Ectodermal cell (in vitro differentiated cells): ENCODE data around the gene TMPRSS6.

ENCODE experiments used
- H3K27ac ChIP-seq: 2 replicates; pipeline ENCODE4 v1.7.0; 2013; ENCODE audit warnings: mild to moderate bottlenecking, low read depth, low read length; ENCODE audit not compliant: insufficient read depth, poor library complexity, severe bottlenecking
- H3K27me3 ChIP-seq: 2 replicates; pipeline ENCODE4 v1.7.0; 2013; ENCODE audit warnings: mild to moderate bottlenecking, low read length; ENCODE audit not compliant: insufficient read depth, control insufficient read depth, poor library complexity, severe bottlenecking
- H3K36me3 ChIP-seq: one replicate; pipeline ENCODE4 v1.7.0; 2013; ENCODE audit warnings: low read length; ENCODE audit not compliant: control insufficient read depth, insufficient read depth
- H3K4me1 ChIP-seq: one replicate; pipeline ENCODE4 v1.7.0; 2013; ENCODE audit warnings: low read length; ENCODE audit not compliant: control insufficient read depth, insufficient read depth
- H3K4me3 ChIP-seq: 2 replicates; pipeline ENCODE4 v1.7.0; 2013; ENCODE audit warnings: low read depth, low read length, control low read depth; ENCODE audit not compliant: insufficient read depth
- H3K9me3 ChIP-seq: 2 replicates; pipeline ENCODE4 v1.7.0; 2013; ENCODE audit warnings: mild to moderate bottlenecking, low read length, moderate library complexity; ENCODE audit not compliant: control insufficient read depth
- WGBS, 2 experiments: methylation state at CpG; one replicate each; pipeline ENCODE4 v1.1.7; 2013; ENCODE audit warnings: missing lambda C conversion rate in 2 of 2; 5-methylcytosine and 5-hydroxymethylcytosine counted together

Gene TMPRSS6

DNA sequence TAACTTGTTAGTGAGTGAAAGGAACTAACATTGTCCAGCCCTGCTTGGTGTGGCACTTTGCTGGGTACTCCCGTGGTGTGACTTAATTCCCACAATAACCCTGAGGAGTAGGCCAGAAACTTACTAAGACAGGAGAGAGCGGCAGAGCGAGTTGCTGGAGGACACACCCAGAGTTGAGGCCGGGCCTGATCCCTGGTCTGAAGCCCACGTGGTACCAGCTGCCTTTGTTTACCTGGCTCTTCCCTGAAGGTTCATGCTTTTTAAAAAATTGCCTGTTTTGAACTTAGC, 89.4 kb downstream of the TMPRSS6 start:
- peak overlapping the region; percentile 73 for H3K4me3 ChIP-seq
- H3K27me3 ChIP-seq: no peaks in the 10 kb centered on the region
- H3K9me3 ChIP-seq: no peaks in the 10 kb centered on the region
- 2 to 5% methylated on average over 5 of the region's 5 CpGs for WGBS, 2 experiments
- peaks cover 3% of the 10 kb centered on the region for H3K36me3 ChIP-seq
- H3K4me1 ChIP-seq: no peaks in the 10 kb centered on the region
- no peak overlapping the region for H3K27ac ChIP-seq

DNA sequence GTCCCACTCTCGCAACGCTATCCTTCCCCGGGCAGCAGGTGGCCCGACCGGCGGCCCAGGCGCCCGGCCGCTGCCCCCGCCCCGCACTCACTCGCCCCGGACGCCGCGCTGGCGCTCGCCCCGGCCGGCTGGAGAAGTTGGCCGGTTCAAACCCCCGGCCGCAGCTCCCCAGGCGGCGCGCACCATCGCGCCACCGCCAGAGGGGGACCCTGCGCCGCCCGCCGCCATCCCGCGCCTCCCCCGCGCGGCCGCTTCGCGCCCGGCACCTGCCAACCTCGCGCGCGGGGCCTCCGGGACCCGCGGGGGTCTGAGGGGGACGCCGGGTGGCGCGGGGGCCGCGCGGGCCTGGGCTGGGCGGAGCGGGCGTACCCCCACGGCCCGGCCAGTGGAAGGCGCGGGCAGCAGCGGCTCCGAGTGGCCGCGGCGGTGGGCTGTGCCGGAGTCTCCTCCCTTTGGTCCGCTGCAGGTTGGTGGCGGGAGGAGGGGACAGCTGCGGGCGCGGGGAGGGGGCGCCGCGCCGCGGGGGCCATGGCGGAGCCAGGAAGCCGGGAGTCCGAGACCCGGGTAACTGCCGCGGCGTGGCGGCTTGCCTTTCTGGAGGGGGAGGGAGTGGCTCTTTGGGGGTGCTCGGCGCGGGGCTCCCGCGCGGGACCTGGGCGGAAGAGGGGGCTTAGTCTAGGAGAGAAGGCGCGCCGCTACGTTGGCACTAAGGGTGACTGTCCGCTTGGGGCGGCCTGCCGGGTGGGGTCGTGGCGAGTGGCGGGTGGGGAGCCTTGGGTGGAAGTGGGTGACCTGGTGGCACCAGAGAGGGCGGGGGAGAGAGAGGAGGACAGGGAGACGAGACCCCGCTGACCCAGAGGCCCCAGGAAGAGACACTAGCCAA, 90.0 kb downstream of the TMPRSS6 start, which contains the start of the genes MPST and TST:
Gene MPST, plus strand, starts transcription at position 434 of the 883 bp plus-strand sequence. Its CDS starts 95 bp downstream, at position 529.
Gene TST, minus strand, starts transcription at position 139 of the 883 bp plus-strand sequence. CDS start 715 bp downstream, outside the sequence.
- Histone ChIP-seq H3K27me3 (no peaks in the 10 kb centered on the region), H3K9me3 (no peaks in the 10 kb centered on the region), H3K4me3 (peak within 1 kb of the TSS; percentile 73), H3K27ac (peak within 1 kb of the TSS; percentile 52), H3K36me3 (peaks cover 3% of the 10 kb centered on the region), H3K4me1 (no peaks in the 10 kb centered on the region)
- WGBS, 2 experiments: 0 to 1% methylated on average over 107 of the region's 107 CpGs

DNA sequence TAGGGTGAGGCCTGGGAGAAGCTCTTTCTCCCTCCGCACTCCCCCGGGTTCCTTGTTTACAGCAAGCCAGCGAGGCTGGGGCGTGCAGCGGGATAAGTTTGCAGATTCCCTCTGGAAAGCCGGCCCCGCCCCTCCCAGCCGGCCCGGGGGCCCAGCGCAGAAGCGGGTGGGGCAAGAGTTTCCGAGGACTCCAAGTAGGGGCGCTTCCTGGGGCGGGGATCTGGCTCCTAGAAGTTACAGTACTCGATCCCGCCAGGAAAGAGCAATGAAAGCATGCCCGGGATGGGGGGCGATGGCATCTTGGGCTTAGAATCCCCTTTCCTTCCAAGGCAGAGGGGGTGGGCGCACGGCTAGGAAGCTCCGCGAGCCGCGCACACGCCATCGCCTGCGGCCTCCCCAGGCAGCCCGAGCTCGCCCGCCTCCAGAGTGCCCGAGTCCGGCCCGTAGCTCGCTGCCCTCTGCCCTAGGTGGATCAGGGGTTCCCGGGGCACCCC, 90.7 kb downstream of the TMPRSS6 start:
- peak overlapping the region; percentile 73 for H3K4me3 ChIP-seq
- H3K4me1 ChIP-seq: no peaks in the 10 kb centered on the region
- no peaks in the 10 kb centered on the region for H3K9me3 ChIP-seq
- 1% methylated on average over 35 of the region's 35 CpGs for WGBS, 2 experiments
- H3K27me3 ChIP-seq: no peaks in the 10 kb centered on the region
- H3K27ac ChIP-seq: peak overlapping the region; percentile 52
- peaks cover 3% of the 10 kb centered on the region for H3K36me3 ChIP-seq

DNA sequence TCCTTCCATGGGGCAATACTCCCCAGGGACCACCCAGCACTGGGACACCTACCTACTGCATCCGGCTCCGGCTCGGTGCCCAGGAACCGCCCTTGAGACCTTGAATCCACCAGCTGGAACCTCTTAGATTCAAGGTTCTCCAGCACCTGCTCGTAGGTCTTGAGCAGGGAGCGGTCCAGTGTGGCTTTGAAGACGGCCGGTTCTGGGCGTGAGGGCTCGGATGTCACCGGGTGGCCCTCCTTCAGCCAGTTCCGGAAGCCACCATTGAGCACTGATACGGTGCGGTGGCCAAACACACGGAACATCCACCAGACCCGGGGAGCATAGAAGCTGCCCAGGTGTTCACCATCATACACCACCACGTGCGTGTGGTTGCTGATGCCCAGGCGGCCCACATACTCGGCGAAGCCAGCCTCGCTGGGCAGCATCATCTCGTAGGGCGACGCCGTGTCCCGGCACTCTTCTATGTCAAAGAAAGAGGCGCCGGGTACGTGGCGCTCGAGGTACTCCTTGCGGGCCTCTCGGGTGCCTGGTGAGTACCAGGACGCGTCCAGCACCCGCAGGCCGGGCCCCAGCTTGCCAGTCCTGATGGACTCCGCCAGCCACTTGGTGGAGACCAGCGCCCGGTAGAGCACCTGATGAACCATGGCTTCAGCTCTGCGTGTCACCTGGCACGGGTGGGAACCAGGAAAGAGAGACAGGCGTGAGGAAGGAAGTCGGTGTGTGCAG, 91.3 kb downstream of the TMPRSS6 start:
- no peak overlapping the region for H3K27ac ChIP-seq
- H3K36me3 ChIP-seq: peaks cover 3% of the 10 kb centered on the region
- H3K27me3 ChIP-seq: no peaks in the 10 kb centered on the region

DNA sequence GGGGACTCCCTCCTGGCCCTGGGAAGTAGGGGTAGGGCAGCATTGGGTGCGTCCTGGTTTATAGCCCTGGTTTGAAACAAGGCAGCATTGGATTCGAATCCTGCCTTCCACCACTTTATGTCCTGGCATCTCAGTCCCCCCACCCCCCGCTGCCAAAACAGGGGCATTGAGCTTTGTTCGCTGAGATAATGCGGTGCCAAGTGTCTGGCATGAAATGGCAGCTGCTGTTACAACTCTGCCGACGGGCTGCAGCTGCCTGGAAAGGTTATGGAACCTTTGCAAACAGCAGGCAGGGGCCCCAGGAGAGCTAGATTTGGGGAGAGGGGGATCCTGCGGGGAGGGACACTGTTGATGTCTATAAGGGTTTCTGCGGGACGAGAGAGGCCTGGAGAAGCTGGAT, 92.2 kb downstream of the TMPRSS6 start:
- Histone ChIP-seq H3K4me1 (no peaks in the 10 kb centered on the region), H3K27ac (no peak overlapping the region), H3K36me3 (peaks cover 3% of the 10 kb centered on the region), H3K27me3 (no peaks in the 10 kb centered on the region), H3K4me3 (no peak overlapping the region), H3K9me3 (no peaks in the 10 kb centered on the region)
- WGBS, 2 experiments: 94 to 96% methylated on average over 10 of the region's 10 CpGs

More for the DNA sequence above, 91.3 kb downstream of the TMPRSS6 start:
- no peaks in the 10 kb centered on the region for H3K9me3 ChIP-seq
- 79 to 80% methylated on average over 45 of the region's 45 CpGs for WGBS, 2 experiments
- no peaks in the 10 kb centered on the region for H3K4me1 ChIP-seq
- H3K4me3 ChIP-seq: peak overlapping the region; percentile 73

DNA sequence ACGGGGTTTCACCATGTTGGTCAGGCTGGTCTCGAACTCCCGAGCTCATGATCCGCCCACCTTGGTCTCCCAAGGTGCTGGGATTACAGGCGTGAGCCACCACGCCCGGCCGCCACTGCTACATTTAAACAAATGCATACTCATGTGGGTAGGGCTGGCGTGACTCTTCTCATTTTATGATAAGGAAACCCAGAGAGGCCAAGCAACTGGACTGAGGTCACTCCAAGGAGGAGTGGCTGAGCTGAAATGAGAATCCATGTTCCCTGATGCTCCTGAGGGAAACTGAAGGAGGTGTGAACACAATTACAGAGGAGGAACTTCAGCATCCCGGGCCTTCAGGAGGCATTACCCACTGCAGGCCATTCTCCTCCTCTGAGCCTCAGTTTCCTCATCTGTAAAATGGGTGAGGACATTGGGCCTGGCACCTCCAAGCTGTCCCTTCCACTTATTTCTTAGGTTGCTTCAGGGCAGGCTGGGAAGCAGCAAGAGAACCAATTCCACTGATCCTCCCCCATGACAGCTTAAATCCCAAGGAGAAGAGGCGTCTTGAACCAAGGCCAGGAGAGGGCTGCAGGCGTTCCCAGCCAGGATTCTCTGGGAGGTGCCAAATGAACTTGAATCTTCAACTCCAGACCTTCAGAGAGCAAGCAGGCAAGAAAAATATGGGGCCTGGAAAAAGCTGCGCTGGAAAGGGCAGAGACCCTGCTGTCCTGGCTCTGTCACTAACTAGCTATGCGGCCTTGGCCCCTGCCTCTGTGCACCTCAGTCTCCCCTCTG, 93.2 kb downstream of the TMPRSS6 start:
- 94 to 96% methylated on average over 14 of the region's 14 CpGs for WGBS, 2 experiments
- H3K9me3 ChIP-seq: no peaks in the 10 kb centered on the region
- no peaks in the 10 kb centered on the region for H3K4me1 ChIP-seq
- H3K27ac ChIP-seq: no peak overlapping the region
- no peak overlapping the region for H3K4me3 ChIP-seq
- H3K36me3 ChIP-seq: peaks cover 3% of the 10 kb centered on the region
- no peaks in the 10 kb centered on the region for H3K27me3 ChIP-seq

DNA sequence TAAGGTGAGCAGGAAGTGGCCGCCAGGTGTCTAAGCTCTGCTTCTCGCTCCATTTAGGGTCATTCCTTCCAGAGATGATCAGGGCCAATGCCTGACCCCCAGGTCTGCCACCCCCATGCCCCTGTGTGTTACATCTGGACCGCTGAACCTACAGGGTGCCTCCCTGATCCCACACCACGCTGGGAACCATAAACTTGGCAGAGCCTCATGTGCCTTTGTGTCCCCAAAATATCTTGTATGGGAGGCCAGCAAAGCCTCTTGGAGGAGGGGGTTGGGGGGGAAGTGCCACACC, 94.0 kb downstream of the TMPRSS6 start:
- no peaks in the 10 kb centered on the region for H3K27me3 ChIP-seq
- 92 to 95% methylated on average over 4 of the region's 4 CpGs for WGBS, 2 experiments

More for the DNA sequence above, 94.0 kb downstream of the TMPRSS6 start:
- Histone ChIP-seq H3K9me3 (no peaks in the 10 kb centered on the region), H3K27ac (no peak overlapping the region), H3K36me3 (peaks cover 3% of the 10 kb centered on the region), H3K4me3 (no peak overlapping the region), H3K4me1 (no peaks in the 10 kb centered on the region)
